Fibroblast of mammary gland (primary cell): ENCODE data around the gene CLSTN1.

ENCODE experiments used
- DNase-seq: peaks from one replicate; pipeline ENCODE4 v3.0.0-alpha.2; 2010; ENCODE audit warnings: low read depth
- H3K4me3 ChIP-seq: 2 replicates; pipeline ENCODE4 v1.5.1; 2011; ENCODE audit warnings: low read depth, mild to moderate bottlenecking, low read length, moderate library complexity; ENCODE audit not compliant: control insufficient read depth
- TF ChIP-seq, protein P1 (sequence below): conservative IDR thresholded peaks from 2 replicates; pipeline ENCODE4 v1.5.1; 2011; ENCODE audit warnings: low read depth, low read length, inconsistent platforms; ENCODE audit not compliant: control insufficient read depth, insufficient read depth

Gene CLSTN1

DNA sequence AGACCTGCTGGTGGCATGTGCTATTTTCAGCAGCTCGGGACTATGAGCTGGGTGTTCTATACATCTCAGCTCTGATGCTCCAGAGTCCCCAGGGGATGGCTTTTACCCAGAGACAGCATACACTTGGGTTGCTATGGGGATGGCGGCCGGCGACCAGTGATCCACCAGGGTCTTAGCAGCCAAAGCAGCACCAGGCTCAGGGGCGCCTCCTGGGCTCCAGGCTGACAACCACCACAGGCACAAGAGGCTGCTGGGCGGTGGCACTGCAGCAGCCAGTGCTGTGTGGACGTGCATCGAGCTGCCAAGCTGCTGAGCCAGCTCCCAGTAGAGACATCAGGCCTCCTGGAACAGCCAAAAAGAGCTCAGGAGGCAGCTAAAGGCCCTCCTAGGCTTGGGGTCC lies 37.6 kb upstream of the CLSTN1 start:
- no peak overlapping the region for H3K4me3 ChIP-seq
- DNase-seq: no peak
- TF ChIP-seq, protein P1, sequence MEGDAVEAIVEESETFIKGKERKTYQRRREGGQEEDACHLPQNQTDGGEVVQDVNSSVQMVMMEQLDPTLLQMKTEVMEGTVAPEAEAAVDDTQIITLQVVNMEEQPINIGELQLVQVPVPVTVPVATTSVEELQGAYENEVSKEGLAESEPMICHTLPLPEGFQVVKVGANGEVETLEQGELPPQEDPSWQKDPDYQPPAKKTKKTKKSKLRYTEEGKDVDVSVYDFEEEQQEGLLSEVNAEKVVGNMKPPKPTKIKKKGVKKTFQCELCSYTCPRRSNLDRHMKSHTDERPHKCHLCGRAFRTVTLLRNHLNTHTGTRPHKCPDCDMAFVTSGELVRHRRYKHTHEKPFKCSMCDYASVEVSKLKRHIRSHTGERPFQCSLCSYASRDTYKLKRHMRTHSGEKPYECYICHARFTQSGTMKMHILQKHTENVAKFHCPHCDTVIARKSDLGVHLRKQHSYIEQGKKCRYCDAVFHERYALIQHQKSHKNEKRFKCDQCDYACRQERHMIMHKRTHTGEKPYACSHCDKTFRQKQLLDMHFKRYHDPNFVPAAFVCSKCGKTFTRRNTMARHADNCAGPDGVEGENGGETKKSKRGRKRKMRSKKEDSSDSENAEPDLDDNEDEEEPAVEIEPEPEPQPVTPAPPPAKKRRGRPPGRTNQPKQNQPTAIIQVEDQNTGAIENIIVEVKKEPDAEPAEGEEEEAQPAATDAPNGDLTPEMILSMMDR: no peak

GRCh38 chr1:9860887-9861286 lies 37.1 kb upstream of the CLSTN1 start:
- DNase-seq: peak; percentile 27
- TF ChIP-seq, protein P1: no peak

GRCh38 chr1:9859281-9860014 lies 35.7 kb upstream of the CLSTN1 start:
- no peak for DNase-seq
- TF ChIP-seq, protein P1: no peak
- H3K4me3 ChIP-seq: no peak overlapping the region

More at GRCh38 chr1:9860887-9861286, 37.1 kb upstream of the CLSTN1 start:
- H3K4me3 ChIP-seq: no peak overlapping the region

DNA sequence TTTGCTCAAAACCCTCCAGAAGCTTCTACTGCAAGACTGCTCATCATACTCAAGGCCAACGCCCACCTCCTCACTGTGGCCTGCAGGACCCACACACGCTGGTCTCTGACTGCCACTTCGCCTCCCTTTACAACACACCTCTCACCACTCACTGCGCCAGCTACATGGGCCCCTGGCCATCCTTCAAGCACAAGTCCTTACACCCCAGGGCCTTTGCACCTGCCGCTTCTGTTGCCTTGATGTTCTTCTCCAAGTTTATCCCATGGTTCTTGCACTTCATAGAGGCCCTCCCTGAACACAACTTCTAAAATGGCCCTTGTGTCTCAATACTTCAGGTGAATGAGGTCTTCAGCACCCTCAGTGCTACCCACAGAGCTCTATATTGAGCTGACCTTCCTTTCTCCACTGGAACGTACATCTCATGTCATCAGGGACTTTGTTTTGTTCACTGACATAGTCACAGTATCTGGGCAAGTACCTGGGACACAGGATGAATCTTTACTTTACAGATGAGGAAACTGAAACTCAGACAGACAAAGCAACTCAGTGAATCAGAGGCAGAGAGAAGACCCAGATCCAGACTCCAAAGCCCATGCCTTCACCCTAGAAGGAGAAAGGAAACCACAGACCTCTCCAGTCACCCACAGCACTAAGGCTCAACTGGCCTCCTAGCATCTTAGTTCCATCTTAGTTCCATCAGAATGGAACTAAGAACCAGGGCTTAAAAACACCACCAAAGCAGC lies 34.7 kb upstream of the CLSTN1 start:
- H3K4me3 ChIP-seq: no peak overlapping the region
- DNase-seq: no peak
- TF ChIP-seq, protein P1: no peak

GRCh38 chr1:9855186-9855585 lies 31.4 kb upstream of the CLSTN1 start:
- DNase-seq: no peak
- TF ChIP-seq, protein P1: no peak

DNA sequence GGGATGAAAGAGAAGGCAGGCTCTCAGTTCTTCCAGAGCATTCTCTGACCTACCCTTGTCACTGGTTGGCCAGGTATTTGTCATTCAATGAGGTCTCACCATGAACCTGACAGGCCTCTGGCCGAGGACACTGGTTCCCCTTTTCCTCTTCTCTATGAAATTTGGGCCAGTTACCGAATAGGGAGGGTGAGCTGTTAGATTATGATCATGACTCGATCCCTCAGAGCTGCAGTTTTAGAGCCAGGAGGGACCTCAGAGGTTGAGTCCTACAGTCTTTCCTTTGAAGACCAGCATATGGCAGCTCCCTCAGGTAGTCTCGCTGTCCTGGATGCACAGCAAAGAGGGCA lies 29.5 kb upstream of the CLSTN1 start:
- TF ChIP-seq, protein P1: no peak
- DNase-seq: no peak
- no peak overlapping the region for H3K4me3 ChIP-seq

More at GRCh38 chr1:9855186-9855585, 31.4 kb upstream of the CLSTN1 start:
- H3K4me3 ChIP-seq: no peak overlapping the region
